Suprapubic skin (tissue), 4 donors: Measurements from ENCODE around the gene EIF2S3. TPM values are rescaled to one million over a fixed set of nuclear protein-coding genes. Genes with fewer than 3 reads are reported as not detected.

Source experiments
- DNase-seq, 2 donors: peaks; one replicate each; pipeline ENCODE4 v3.0.0-alpha.2; 2019; ENCODE audit warnings: low spot score in 2 of 2
- H3K27ac ChIP-seq: fragments of 200-600 bp; sonication (generic); one replicate; pipeline ENCODE4 v1.5.1; 2019
- H3K27me3 ChIP-seq: fragments of 200-600 bp; sonication (generic); one replicate; pipeline ENCODE4 v1.5.1; 2019
- H3K36me3 ChIP-seq: fragments of 200-600 bp; sonication (generic); one replicate; pipeline ENCODE4 v1.5.1; 2019
- H3K4me1 ChIP-seq: fragments of 200-600 bp; sonication (generic); one replicate; pipeline ENCODE4 v1.5.1; 2019
- H3K4me3 ChIP-seq: fragments of 200-600 bp; sonication (generic); one replicate; pipeline ENCODE4 v1.5.1; 2019; ENCODE audit warnings: mild to moderate bottlenecking
- H3K9me3 ChIP-seq: fragments of 200-600 bp; sonication (generic); one replicate; pipeline ENCODE4 v1.5.1; 2019
- EP300 ChIP-seq: sonication (generic); formaldehyde crosslinking; IDR thresholded peaks from one replicate; pipeline ENCODE4 v1.6.1; 2017; ENCODE audit warnings: antibody characterized with exemption
- POLR2A ChIP-seq, 2 donors: fragments of 450-650 bp; IDR thresholded peaks; one replicate each; pipeline ENCODE4 v1.6.1; 2017; ENCODE audit warnings: antibody characterized with exemption in 2 of 2, mild to moderate bottlenecking in 2 of 2, moderate library complexity in 2 of 2
- POLR2AphosphoS5 ChIP-seq, 3 donors: sonication (generic); formaldehyde crosslinking; IDR thresholded peaks; one replicate each; pipeline ENCODE4 v1.6.1; 2017; ENCODE audit warnings: antibody characterized with exemption in 3 of 3
- WGBS: methylation state at CpG from one replicate; pipeline ENCODE4 v1.1.5; 2018; 5-methylcytosine and 5-hydroxymethylcytosine counted together
- total RNA-seq, 4 donors: library from RNA; depleted of rRNA; stranded (reverse); fragments of >200 nt; gene quantifications; one replicate each; pipeline ENCODE4 v1.1.0, GENCODE V29; 2016
- TF ChIP-seq, protein P1 (sequence below), 2 donors: fragments of 200-600 bp in 1 of 2; fragments of 450-650 bp in 1 of 2; sonication (generic) in 1 of 2; IDR thresholded peaks; one replicate each; pipeline ENCODE4 v1.5.1; 2016 to 2019; ENCODE audit warnings: antibody characterized with exemption in 2 of 2, mild to moderate bottlenecking in 1 of 2, moderate library complexity in 1 of 2

Gene EIF2S3
- total RNA-seq, 4 donors from 2014 or later = 111 to 118 (median 115) TPM

DNA sequence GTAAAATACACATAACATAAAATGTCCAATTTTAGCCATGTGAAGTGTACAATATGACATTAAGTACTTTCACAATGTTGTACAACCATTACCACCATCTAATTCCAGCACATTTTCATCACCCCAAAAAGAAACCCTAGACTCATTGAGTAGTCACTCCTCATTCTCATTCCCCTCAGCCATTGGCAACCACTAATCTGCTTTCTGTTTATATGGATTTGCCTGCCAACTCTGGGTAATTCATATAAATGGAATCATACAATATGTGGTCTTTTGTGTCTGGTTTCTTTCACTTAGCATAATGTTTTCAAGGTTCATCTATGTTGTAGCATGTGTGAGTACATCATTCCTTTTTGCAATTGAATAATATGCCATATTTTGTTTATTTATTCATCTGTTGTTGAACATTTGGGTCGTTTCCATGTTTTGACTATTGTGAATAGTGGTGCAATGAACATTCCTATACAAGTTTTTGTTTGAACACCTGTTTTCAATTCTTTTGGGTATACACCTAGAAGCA, 43.0 kb downstream of the EIF2S3 start:
- Histone ChIP-seq H3K27me3 (no peaks in the 10 kb centered on the region), H3K27ac (no peak overlapping the region), H3K9me3 (no peaks in the 10 kb centered on the region), H3K36me3 (no peaks in the 10 kb centered on the region), H3K4me1 (no peaks in the 10 kb centered on the region), H3K4me3 (no peak overlapping the region)
- TF ChIP-seq, protein P1, sequence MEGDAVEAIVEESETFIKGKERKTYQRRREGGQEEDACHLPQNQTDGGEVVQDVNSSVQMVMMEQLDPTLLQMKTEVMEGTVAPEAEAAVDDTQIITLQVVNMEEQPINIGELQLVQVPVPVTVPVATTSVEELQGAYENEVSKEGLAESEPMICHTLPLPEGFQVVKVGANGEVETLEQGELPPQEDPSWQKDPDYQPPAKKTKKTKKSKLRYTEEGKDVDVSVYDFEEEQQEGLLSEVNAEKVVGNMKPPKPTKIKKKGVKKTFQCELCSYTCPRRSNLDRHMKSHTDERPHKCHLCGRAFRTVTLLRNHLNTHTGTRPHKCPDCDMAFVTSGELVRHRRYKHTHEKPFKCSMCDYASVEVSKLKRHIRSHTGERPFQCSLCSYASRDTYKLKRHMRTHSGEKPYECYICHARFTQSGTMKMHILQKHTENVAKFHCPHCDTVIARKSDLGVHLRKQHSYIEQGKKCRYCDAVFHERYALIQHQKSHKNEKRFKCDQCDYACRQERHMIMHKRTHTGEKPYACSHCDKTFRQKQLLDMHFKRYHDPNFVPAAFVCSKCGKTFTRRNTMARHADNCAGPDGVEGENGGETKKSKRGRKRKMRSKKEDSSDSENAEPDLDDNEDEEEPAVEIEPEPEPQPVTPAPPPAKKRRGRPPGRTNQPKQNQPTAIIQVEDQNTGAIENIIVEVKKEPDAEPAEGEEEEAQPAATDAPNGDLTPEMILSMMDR (IDR thresholded peaks at IDR 0.05) = no peak
- TF ChIP-seq POLR2A (IDR thresholded peaks at IDR 0.05) (no peak), EP300 (no peak), POLR2AphosphoS5 (IDR thresholded peaks at IDR 0.05) (no peak)
- DNase-seq = no peak
- WGBS = 29% methylated on average over 1 of the region's 1 CpG

DNA sequence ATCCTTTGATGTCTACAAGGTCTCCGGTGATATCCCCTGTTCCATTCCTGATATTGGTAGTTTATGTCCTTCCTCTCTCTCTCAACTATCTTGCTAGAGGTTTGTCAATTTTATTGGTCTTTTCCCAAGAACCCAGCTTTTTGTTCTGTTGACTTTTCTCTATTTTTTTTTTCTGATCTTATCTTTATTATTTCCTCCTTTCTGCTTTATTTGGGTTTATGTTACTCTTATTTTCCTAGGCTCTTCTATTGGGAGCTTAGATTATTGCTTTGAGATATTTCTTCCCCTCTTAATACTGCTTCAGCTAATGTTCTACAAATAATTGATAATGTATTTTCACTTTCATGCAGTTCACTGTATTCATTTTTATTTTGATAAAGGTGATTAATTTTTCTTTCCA, 44.2 kb downstream of the EIF2S3 start:
- no peak for TF ChIP-seq POLR2AphosphoS5 (IDR thresholded peaks at IDR 0.05)
- no peak for TF ChIP-seq POLR2A (IDR thresholded peaks at IDR 0.05)
- TF ChIP-seq, protein P1 (IDR thresholded peaks at IDR 0.05) = no peak
- no peak for TF ChIP-seq EP300
- Histone ChIP-seq H3K27me3 (no peaks in the 10 kb centered on the region), H3K27ac (no peak overlapping the region), H3K4me3 (no peak overlapping the region), H3K9me3 (no peaks in the 10 kb centered on the region), H3K36me3 (no peaks in the 10 kb centered on the region), H3K4me1 (no peaks in the 10 kb centered on the region)
- DNase-seq = no peak
- 85% methylated on average over 1 of the region's 1 CpG for WGBS

DNA sequence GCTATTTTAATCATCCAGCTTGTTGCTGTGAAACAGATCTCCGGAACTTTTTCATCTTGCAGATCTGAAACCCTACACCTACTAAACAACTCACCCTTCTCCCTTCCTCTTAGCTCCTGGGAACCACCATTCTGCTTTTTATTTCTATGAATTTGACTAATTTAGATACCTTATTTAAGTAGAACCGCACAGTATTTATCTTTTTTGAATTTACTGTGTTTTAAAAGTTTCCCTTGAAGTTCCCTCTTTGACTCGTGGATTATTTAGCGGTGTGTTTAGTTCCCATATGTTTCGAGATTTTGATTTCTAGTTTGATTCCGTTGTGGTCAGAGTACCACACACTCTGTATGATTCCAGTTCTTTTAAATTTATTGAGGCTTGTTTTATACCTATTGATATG, 44.6 kb downstream of the EIF2S3 start:
- WGBS = 79% methylated on average over 6 of the region's 6 CpGs
- Histone ChIP-seq H3K27ac (no peak overlapping the region), H3K36me3 (no peaks in the 10 kb centered on the region)

DNA sequence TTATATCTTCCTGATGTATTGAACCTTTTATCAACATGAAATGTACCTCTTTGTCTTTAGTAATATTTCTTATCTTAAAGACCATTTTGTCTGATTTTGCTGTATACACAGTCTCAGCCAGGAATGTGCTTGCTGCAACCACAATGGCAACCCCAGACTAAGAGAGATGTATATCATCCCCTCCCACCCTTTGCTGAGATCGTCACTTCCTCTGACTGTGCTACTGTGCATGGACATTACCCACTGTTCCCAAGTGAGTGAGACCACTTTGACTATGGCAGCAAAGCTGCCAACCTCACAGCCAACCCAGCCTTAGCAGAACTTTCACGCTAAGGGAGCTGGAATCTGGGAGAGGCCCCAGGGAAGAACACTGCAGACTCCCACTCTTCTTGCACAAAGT, 46.0 kb downstream of the EIF2S3 start:
- WGBS = 67% methylated on average over 2 of the region's 2 CpGs
- DNase-seq = no peak
- H3K27me3 ChIP-seq = no peaks in the 10 kb centered on the region
- H3K4me1 ChIP-seq = no peaks in the 10 kb centered on the region
- H3K36me3 ChIP-seq = no peaks in the 10 kb centered on the region
- H3K27ac ChIP-seq = no peak overlapping the region
- TF ChIP-seq, protein P1 (IDR thresholded peaks at IDR 0.05) = no peak
- TF ChIP-seq POLR2A (IDR thresholded peaks at IDR 0.05) (no peak), EP300 (no peak), POLR2AphosphoS5 (IDR thresholded peaks at IDR 0.05) (no peak)
- H3K4me3 ChIP-seq = no peak overlapping the region
- no peaks in the 10 kb centered on the region for H3K9me3 ChIP-seq

More for the DNA sequence above, 44.6 kb downstream of the EIF2S3 start:
- Histone ChIP-seq H3K9me3 (no peaks in the 10 kb centered on the region), H3K4me1 (no peaks in the 10 kb centered on the region), H3K4me3 (no peak overlapping the region), H3K27me3 (no peaks in the 10 kb centered on the region)
- no peak for DNase-seq
- TF ChIP-seq POLR2AphosphoS5 (IDR thresholded peaks at IDR 0.05) = no peak
- TF ChIP-seq, protein P1 (IDR thresholded peaks at IDR 0.05) = no peak
- no peak for TF ChIP-seq POLR2A (IDR thresholded peaks at IDR 0.05)
- no peak for TF ChIP-seq EP300

DNA sequence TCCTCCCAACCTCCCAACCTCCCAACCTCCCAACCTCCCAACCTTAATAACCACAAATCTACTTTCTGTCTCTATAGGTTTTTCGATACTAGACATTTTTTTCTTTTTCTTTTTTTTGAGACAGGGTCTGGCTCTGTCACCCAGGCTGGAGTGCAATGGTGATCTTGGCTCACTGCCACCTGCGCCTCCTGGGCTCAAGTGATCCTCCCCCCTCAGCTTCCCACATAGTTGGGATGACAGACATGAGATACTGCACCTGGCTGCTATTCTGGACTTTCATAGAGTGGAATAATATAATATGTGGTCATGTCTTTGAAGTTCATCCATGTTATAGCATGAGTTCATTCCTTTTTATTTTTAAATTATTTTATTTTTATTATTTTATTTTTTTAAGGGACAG, 55.3 kb downstream of the EIF2S3 start:
- H3K36me3 ChIP-seq = no peaks in the 10 kb centered on the region
- no peak for TF ChIP-seq EP300
- TF ChIP-seq, protein P1 (IDR thresholded peaks at IDR 0.05) = no peak
- TF ChIP-seq POLR2A (IDR thresholded peaks at IDR 0.05) = no peak
- no peak for TF ChIP-seq POLR2AphosphoS5 (IDR thresholded peaks at IDR 0.05)
- no peaks in the 10 kb centered on the region for H3K9me3 ChIP-seq
- DNase-seq = no peak
- no peak overlapping the region for H3K27ac ChIP-seq
- WGBS = 73% methylated on average over 2 of the region's 2 CpGs
- no peaks in the 10 kb centered on the region for H3K4me1 ChIP-seq
- H3K4me3 ChIP-seq = no peak overlapping the region
- no peaks in the 10 kb centered on the region for H3K27me3 ChIP-seq
